SW480 (cell line): ENCODE data around the gene PSMB7.

Source experiments
- DNase-seq: peaks from one replicate; pipeline ENCODE4 v3.0.0-alpha.2; 2016; ENCODE audit warnings: low spot score

PSMB7 gene

DNA sequence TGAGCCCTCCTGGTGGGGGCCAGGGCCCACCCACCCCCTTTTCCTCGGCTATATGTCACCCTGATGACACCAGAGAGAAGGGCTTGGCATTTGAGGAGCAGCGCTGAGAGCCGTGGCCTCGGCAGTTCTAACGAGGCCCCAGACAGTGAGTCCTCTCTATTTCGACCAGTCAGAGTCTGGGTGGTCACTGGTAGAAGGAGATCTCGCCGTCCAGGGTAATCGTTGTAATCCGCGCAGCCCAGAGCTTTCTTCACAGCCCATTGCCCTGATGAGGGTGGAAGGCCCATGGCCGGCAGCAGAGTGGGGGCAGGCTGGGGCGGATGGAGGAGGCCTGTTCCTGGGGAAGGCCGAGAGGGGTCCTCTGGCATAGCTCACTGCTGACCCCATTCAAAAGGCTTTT is 70.2 kb downstream of the PSMB7 start:
- DNase-seq = no peak

DNA sequence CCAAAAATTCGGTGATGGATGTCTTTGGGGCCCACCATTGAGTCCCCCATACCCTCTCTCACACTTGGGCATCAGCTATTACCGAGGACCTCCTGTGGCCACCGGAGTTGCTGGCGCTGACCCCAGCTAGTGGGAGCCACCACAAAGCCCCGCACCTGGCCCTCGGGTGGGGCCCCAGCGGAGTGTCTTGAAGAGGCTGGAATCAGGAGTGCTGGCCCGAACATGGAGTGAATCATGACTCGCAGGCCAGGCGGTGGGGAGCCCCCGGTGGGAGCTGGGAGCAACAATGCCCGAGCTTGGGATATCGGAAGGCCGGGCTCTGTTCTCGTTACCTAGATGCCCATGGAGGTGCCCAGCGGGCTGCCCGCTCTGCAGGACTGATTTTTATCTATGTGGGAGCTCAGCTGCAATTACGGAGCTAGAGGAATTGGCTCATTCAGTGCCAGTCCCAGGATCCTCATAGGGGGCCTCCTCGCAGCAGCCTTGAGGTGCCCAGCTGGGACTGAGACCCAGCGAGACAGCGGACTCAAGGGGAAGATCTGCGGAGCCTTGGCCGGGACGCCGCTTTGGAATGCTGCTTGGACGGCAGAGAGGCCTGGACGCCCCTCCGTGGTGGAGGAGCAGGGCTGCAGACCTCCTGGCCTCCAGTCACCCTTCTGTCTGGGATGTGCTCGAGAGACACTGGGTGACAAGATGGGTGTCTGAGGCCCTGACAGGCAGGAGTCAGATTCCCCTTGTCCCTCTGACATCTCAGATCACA is 70.8 kb downstream of the PSMB7 start:
- DNase-seq = no peak

GRCh38 chr9:124343533-124344290 is 71.5 kb downstream of the PSMB7 start:
- no peak for DNase-seq

GRCh38 chr9:124342776-124343485 is 72.3 kb downstream of the PSMB7 start:
- peak; percentile 27 for DNase-seq

DNA sequence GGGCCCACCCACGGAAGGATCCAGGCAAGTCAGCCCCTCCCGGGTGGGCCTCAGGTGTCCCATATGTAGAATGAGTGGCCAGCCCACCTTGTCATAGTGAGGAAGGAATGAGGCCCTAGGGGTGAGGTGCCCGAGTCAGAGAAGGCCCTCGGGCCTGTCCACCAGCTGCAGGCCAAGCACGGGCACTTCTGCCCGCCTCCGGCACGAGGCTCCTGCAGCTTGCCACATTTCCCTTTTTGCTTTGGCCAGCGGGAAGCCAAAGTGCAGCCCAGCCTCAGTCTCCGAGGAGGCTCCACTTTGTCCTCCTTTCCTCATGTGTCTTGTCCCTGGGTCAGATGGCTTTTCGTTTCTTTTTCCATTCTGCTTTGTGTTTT is 72.9 kb downstream of the PSMB7 start:
- DNase-seq = no peak

GRCh38 chr9:124341455-124342170 is 73.6 kb downstream of the PSMB7 start:
- DNase-seq = no peak

GRCh38 chr9:124340219-124341069 is 74.8 kb downstream of the PSMB7 start:
- DNase-seq = no peak

GRCh38 chr9:124339603-124340146 is 75.6 kb downstream of the PSMB7 start:
- DNase-seq = no peak

GRCh38 chr9:124337562-124337961 is 77.7 kb downstream of the PSMB7 start:
- no peak for DNase-seq

- no peak for DNase-seq
Measured at GRCh38 chr9:124335320-124335707, 79.9 kb downstream of the PSMB7 start.

GRCh38 chr9:124334568-124335319 is 80.5 kb downstream of the PSMB7 start:
- DNase-seq = no peak

DNA sequence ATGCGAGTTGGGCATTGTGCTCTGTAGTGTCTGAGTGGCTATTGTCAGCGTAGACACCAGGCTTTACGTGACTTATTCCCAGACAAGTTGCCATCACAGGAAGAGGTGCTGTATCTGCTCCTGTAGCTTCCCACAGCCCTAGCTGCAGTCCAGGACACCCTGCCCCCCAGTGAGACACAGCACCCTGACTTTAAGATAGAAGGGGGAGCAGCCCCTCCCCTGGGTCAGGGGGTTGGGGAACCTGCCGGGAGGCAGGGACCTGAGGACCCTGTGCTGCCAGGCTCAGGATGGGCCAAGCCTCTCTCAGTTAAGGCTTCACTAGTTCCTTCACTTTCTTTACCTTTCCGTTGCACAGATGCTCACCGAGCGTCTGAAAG is 82.1 kb downstream of the PSMB7 start:
- no peak for DNase-seq

DNA sequence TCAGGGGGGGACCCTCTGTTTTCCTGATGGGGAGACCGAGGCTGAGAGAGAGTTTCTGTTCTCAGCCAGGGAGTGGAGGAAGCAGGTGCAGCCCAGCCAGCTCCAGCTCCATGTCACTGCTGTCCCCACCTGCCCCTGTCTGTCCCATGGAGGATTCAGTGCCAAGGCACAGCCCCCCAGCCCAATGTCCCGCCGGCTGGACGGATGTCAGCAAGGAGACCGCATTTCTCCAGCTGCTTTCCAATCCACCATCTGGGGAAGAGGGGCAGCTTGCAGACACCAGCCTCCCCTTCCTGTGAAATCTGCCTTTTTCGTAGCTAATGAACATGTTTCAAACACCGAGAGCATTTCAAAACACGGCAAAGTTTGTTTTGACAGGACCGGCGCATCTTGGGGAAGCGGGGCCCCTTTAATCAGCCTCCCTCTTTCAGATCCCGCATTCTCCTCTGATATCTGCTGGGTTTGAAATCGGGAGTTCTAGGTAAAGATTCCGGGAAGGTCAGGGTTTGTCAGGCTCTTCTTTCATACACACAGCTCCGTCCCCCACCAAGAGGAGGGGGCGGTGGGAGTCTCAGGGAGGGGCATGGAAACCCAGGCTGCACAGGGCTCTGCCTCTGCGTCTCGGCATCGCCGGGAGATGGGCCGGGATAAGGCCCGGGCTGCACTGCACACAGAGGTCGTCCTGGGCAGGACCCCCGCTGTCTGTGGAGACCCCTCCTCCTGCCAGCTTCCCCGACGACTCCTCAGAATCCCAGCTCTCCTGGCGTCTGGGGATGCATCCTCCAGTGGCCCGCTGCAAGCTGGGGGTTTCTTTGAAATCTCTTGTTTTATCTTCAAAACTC is 82.7 kb downstream of the PSMB7 start:
- DNase-seq = no peak

GRCh38 chr9:124331580-124331979 is 83.7 kb downstream of the PSMB7 start:
- DNase-seq = no peak

DNA sequence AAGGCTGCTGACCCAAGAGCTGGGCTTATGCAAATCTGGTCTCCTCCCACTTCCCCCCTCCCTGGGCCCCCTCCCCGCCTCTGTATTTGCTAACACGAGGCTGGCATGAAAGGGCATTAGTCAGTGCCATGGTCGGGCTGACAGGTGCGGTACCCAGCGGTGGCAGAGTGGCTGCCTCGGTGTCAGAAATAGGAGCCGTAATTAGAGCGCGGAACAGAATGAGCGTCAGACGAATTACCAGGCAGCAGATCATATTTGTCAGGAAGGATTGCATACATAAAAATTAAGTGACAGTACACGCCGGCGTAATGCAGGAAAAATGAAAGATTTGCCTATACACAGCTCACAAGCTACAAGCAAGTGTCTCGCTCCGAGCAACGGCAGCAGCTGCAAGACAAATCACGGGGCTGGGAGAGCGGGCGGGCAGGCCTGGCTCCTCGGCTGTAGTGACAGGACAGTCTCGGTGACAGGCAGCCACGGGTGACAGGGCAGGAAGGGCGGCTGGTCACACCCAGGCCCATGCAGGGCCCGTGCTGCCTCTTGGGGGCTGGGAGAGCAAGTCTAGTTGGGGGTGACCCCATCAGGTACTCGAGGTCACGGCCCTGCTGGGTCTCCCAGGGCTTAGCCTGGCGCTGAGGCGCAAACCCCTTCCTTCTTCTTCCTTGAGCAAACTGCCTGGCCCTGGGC is 85.1 kb downstream of the PSMB7 start:
- no peak for DNase-seq

DNA sequence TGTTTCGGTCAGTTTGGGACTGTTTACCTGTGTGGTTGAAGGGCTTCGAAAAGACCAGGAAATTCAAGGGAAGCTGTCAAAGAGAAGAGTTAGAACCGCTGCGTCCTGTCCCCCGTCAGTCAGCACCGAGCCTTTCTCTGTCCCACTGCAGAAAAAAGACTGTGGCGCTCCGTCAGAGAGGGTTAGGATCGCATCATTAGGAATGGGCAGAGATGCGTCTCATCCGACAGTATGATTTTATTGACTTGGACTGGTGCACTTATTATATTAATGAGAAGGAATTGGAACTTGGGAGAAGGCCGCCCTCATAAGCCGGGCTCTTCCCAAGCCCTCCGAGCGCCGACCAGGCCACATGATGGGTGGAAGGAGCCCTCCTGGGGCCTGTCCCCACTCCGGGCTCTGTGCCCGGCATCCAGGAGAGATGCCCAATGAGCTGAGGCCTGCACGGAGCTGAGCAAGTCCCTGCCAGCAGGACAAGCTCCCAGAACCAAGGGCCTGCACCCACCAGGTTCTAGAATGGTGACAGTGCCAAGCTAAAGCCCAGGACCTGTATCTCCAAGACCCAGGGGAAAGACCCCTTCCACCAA is 85.9 kb downstream of the PSMB7 start:
- DNase-seq = no peak

- no peak for DNase-seq
Measured at GRCh38 chr9:124328285-124328684, 87.0 kb downstream of the PSMB7 start.

DNA sequence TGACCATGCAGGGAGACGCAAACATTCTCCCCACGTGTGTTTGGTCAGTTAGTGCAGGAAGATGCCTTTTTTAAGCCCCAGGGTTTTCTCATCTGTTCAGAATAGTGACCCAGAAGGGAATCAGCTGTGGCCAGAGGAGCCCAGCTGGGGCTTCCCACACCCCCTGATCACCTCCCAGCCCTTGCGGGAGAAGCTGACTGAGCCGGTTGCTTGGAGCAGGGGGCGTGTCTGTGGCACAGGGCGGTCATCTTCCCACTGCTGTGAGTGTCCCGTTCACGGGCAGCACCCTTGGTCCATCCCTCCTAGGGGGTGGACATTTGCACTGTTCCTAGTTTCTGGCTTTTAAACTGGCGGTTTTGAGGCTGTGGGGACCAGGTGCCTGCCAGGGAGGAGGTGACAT is 87.8 kb downstream of the PSMB7 start:
- no peak for DNase-seq

GRCh38 chr9:124326378-124326777 is 88.9 kb downstream of the PSMB7 start:
- DNase-seq = no peak
